ENCODE data around the gene AGBL5.

Gene AGBL5

DNA sequence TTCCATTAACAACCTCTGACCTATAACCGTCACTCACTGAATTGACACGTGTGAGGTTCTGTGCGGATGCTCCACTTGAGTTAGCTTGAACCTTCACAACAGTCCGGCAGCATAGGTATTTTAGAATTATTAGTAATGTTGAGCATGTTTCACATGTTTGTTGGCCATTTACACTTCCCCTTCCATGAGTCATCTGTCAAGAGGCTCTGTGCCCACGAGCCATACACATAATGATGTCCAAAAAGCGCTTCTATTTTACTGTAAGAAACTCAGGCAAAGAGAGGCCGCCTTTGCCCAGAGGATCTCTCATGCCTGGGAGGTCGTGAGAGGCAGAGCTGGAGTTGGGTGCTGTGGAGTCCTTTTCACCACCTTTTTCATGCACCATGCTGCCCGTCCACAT, 47.6 kb upstream of the AGBL5 start:
- Histone ChIP-seq H2AFZ (ENCODE audit: low read depth, low read length) (no peak overlapping the region), H3K27ac (ENCODE audit: low read length) (no peak overlapping the region), H3K4me3 (ENCODE audit: low read depth in 1 of 2, low read length in 2 of 2) (no peak overlapping the region), H3K9ac (ENCODE audit: low read depth, low read length) (no peak overlapping the region), H3K36me3 (ENCODE audit: insufficient read depth, low read length) (no peaks in the 10 kb centered on the region), H4K20me1 (ENCODE audit: insufficient read depth, low read length) (no peaks in the 10 kb centered on the region), H3K9me3 (ENCODE audit: insufficient read depth, low read length, severe bottlenecking) (no peaks in the 10 kb centered on the region), H3K4me2 (ENCODE audit: insufficient read depth, low read length) (no peak overlapping the region), H3K79me2 (ENCODE audit: insufficient read depth, low read length) (no peaks in the 10 kb centered on the region), H3K27me3 (ENCODE audit: insufficient read depth, low read length, poor library complexity) (peaks cover 21% of the 10 kb centered on the region), H3K4me1 (ENCODE audit: insufficient read depth, low read length) (no peaks in the 10 kb centered on the region)
- ATAC-seq (ENCODE audit: insufficient read depth, low read depth) = no peak
- DNase-seq = no peak
- no peak for TF ChIP-seq EZH2 (IDR thresholded peaks at IDR 0.05; ENCODE audit: borderline replicate concordance, low read depth, low read length, severe bottlenecking)
- TF ChIP-seq, protein P1, sequence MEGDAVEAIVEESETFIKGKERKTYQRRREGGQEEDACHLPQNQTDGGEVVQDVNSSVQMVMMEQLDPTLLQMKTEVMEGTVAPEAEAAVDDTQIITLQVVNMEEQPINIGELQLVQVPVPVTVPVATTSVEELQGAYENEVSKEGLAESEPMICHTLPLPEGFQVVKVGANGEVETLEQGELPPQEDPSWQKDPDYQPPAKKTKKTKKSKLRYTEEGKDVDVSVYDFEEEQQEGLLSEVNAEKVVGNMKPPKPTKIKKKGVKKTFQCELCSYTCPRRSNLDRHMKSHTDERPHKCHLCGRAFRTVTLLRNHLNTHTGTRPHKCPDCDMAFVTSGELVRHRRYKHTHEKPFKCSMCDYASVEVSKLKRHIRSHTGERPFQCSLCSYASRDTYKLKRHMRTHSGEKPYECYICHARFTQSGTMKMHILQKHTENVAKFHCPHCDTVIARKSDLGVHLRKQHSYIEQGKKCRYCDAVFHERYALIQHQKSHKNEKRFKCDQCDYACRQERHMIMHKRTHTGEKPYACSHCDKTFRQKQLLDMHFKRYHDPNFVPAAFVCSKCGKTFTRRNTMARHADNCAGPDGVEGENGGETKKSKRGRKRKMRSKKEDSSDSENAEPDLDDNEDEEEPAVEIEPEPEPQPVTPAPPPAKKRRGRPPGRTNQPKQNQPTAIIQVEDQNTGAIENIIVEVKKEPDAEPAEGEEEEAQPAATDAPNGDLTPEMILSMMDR (IDR thresholded peaks at IDR 0.05; ENCODE audit: borderline replicate concordance, extremely low read depth, low read length, poor library complexity, severe bottlenecking) = no peak

DNA sequence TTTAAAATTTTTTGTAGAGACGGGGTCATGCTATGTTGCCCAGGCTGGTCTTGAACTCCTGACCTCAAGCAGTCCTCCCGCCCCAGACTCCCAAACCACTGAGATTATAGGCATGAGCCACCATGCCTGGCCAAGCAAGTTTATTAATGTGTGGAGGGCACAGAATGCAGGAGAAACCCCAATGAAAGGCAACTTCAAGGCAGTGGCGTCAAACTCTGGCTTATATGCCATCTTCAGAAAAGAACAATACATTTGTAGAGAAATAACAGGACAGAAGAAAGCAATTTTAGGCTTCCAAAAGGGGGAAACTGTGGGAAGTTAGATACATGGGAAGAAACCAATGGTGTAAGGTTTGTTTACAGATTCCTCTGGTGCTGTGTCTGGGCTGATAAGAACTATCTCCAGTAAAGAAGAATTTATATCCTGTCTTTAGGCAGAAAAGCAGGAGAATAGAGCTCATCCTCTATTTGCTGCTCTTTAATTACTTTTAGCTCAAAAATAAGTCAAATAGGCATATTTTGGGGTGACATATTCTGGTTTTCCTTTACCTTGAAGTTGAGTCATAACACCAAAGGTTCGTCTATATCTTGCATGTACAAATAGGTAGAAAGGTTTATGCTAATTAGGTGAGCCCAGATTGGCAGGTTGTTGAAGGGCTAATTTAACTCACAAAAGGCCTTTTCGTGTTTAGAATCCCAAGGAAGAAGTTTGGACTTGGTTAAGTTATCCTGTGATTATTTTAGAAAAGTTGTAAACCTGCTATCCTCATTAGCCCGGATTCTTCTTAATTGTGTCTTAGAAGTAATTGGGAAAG, 44.7 kb upstream of the AGBL5 start:
- ATAC-seq (ENCODE audit: insufficient read depth, low read depth) (no peak), DNase-seq (no peak)
- TF ChIP-seq, protein P1 (IDR thresholded peaks at IDR 0.05; ENCODE audit: borderline replicate concordance, extremely low read depth, low read length, poor library complexity, severe bottlenecking) = no peak
- no peak for TF ChIP-seq EZH2 (IDR thresholded peaks at IDR 0.05; ENCODE audit: borderline replicate concordance, low read depth, low read length, severe bottlenecking)

DNA sequence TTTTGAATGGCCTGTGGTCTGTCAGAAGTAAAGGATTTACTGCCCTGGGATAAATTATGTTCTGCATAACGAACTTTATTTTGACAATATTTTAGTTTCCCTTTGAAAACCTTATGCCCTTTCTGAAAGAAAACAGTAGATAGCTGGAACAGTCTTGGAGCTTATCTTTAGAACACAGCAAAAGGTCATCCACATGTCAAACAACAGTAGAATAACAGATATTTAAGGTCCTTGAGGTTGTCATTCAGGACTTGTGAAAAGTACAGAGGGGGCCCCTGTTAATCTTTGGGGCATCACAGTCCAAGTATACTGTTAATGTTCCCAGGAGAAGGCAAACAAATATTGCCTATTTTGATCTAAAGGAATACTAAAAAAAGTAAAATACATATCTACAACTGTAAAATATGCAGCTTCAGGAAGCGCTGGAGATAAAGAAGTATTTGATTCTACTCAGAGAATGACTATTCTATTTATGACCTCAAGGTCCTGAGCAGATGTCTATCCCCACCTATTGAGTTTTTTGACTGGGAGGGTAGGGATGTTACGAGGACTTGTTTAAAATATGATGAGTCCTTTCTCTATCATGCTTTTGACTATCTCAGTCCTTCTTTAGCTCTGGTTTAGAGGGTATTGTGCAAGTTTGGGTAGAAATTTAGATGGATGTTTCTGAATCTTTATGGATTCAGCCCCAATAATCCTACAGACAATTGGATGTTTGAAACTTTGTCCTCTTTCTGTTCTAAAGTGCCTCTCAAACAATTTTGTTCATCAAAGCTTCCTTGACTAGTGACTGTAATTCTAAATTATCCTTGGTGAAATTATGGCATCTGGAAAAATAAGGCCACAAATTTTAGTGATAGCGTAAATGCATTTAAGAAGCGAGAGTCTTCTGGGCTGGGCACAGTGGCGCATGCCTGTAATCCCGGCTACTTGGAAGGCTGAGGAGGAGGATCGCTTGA, 43.8 kb upstream of the AGBL5 start:
- Histone ChIP-seq H3K79me2 (ENCODE audit: insufficient read depth, low read length) (no peaks in the 10 kb centered on the region), H3K9ac (ENCODE audit: low read depth, low read length) (no peak overlapping the region), H3K36me3 (ENCODE audit: insufficient read depth, low read length) (no peaks in the 10 kb centered on the region), H2AFZ (ENCODE audit: low read depth, low read length) (no peak overlapping the region), H3K4me3 (ENCODE audit: low read depth in 1 of 2, low read length in 2 of 2) (no peak overlapping the region), H3K4me2 (ENCODE audit: insufficient read depth, low read length) (no peak overlapping the region), H4K20me1 (ENCODE audit: insufficient read depth, low read length) (no peaks in the 10 kb centered on the region), H3K27me3 (ENCODE audit: insufficient read depth, low read length, poor library complexity) (peaks cover 17% of the 10 kb centered on the region), H3K4me1 (ENCODE audit: insufficient read depth, low read length) (peaks cover 11% of the 10 kb centered on the region), H3K27ac (ENCODE audit: low read length) (no peak overlapping the region), H3K9me3 (ENCODE audit: insufficient read depth, low read length, severe bottlenecking) (no peaks in the 10 kb centered on the region)
- TF ChIP-seq, protein P1 (IDR thresholded peaks at IDR 0.05; ENCODE audit: borderline replicate concordance, extremely low read depth, low read length, poor library complexity, severe bottlenecking) = no peak
- no peak for TF ChIP-seq EZH2 (IDR thresholded peaks at IDR 0.05; ENCODE audit: borderline replicate concordance, low read depth, low read length, severe bottlenecking)
- no peak for ATAC-seq (ENCODE audit: insufficient read depth, low read depth)
- DNase-seq = no peak

More for the DNA sequence above, 44.7 kb upstream of the AGBL5 start:
- no peaks in the 10 kb centered on the region for H4K20me1 ChIP-seq (ENCODE audit: insufficient read depth, low read length)
- no peak overlapping the region for H3K4me2 ChIP-seq (ENCODE audit: insufficient read depth, low read length)
- no peak overlapping the region for H3K9ac ChIP-seq (ENCODE audit: low read depth, low read length)
- H3K4me1 ChIP-seq (ENCODE audit: insufficient read depth, low read length) = peaks cover 11% of the 10 kb centered on the region
- H3K4me3 ChIP-seq (ENCODE audit: low read depth in 1 of 2, low read length in 2 of 2) = no peak overlapping the region
- no peak overlapping the region for H3K27ac ChIP-seq (ENCODE audit: low read length)
- H3K79me2 ChIP-seq (ENCODE audit: insufficient read depth, low read length) = no peaks in the 10 kb centered on the region
- H3K36me3 ChIP-seq (ENCODE audit: insufficient read depth, low read length) = no peaks in the 10 kb centered on the region
- H3K9me3 ChIP-seq (ENCODE audit: insufficient read depth, low read length, severe bottlenecking) = no peaks in the 10 kb centered on the region
- peaks cover 17% of the 10 kb centered on the region for H3K27me3 ChIP-seq (ENCODE audit: insufficient read depth, low read length, poor library complexity)
- no peak overlapping the region for H2AFZ ChIP-seq (ENCODE audit: low read depth, low read length)

Data from DND-41 (cell line).